Osteoblast (primary cell): Measurements from ENCODE around the gene GABBR2. TPM values are rescaled to one million over a fixed set of nuclear protein-coding genes. Genes with fewer than 3 reads are reported as not detected.

Source experiments
- DNase-seq: peaks from one replicate; pipeline ENCODE4 v3.0.0; 2011; ENCODE audit warnings: low spot score, mixed read lengths; ENCODE audit not compliant: insufficient read length; ENCODE audit errors: missing footprints
- H2AFZ ChIP-seq: 2 replicates; pipeline ENCODE4 v1.6.0; 2011; ENCODE audit warnings: mild to moderate bottlenecking, low read length
- H3K27ac ChIP-seq: 2 replicates; pipeline ENCODE4 v1.5.1; 2011; ENCODE audit warnings: mild to moderate bottlenecking, low read depth, low read length, moderate library complexity
- H3K27me3 ChIP-seq: 2 replicates; pipeline ENCODE4 v1.6.0; 2012; ENCODE audit warnings: mild to moderate bottlenecking, control low read depth, inconsistent platforms, low read length, moderate library complexity; ENCODE audit not compliant: insufficient read depth
- H3K36me3 ChIP-seq: 2 replicates; pipeline ENCODE4 v1.5.1; 2011; ENCODE audit warnings: mild to moderate bottlenecking, low read length, control low read depth, moderate library complexity; ENCODE audit not compliant: insufficient read depth
- H3K4me1 ChIP-seq: 2 replicates; pipeline ENCODE4 v1.5.1; 2011; ENCODE audit warnings: mild to moderate bottlenecking, low read length, control low read depth, moderate library complexity; ENCODE audit not compliant: insufficient read depth
- H3K4me2 ChIP-seq: 2 replicates; pipeline ENCODE4 v1.6.0; 2011; ENCODE audit warnings: mild to moderate bottlenecking, low read length; ENCODE audit not compliant: insufficient read depth
- H3K4me3 ChIP-seq: fragments of 200-600 bp; sonication (generic); 3 replicates; pipeline ENCODE4 v1.5.1; 2012; ENCODE audit warnings: mild to moderate bottlenecking, low read length, inconsistent platforms; ENCODE audit not compliant: insufficient read depth
- H3K79me2 ChIP-seq: 2 replicates; pipeline ENCODE4 v1.6.0; 2012; ENCODE audit warnings: mild to moderate bottlenecking, low read length, control low read depth, inconsistent platforms; ENCODE audit not compliant: insufficient read depth
- H3K9me3 ChIP-seq: 2 replicates; pipeline ENCODE4 v1.5.1; 2011; ENCODE audit warnings: low read depth, low read length, control low read depth
- H4K20me1 ChIP-seq: 2 replicates; pipeline ENCODE4 v1.6.0; 2012; ENCODE audit warnings: mild to moderate bottlenecking, low read length, control low read depth; ENCODE audit not compliant: insufficient read depth
- total RNA-seq: library from RNA; depleted of rRNA; stranded (reverse); fragments of >200 nt; gene quantifications from 2 replicates; pipeline ENCODE4 v1.2.3, GENCODE V29; 2012
- TF ChIP-seq, protein P1 (sequence below): IDR thresholded peaks from 2 replicates; pipeline ENCODE4 v1.5.1; 2011; ENCODE audit warnings: mild to moderate bottlenecking, low read depth, low read length, moderate library complexity; ENCODE audit errors: extremely low read depth

Gene GABBR2
- total RNA-seq, 1 donor: under 0.01 TPM

DNA sequence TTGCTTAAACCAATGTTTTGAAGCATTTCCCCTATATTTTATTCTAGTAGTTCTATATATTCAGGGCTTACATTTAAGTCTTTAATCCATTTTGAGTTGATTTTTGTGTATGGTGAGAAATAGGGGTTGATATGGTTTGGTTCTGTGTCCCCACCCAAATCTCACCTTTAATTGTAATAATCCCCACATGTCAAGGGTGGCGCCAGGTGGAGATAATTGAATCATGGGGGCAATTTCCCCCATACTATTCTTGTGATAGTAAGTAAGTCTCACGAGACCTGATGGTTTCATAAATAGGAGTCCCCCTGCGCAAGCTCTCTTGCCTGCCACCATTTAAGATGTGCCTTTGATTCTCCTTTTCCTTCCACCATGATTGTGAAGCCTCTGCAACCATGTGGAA is 361.1 kb downstream of the GABBR2 start:
- H3K4me3 ChIP-seq: no peak overlapping the region
- no peaks in the 10 kb centered on the region for H3K36me3 ChIP-seq
- no peak for DNase-seq
- H3K4me1 ChIP-seq: no peaks in the 10 kb centered on the region
- TF ChIP-seq, protein P1, sequence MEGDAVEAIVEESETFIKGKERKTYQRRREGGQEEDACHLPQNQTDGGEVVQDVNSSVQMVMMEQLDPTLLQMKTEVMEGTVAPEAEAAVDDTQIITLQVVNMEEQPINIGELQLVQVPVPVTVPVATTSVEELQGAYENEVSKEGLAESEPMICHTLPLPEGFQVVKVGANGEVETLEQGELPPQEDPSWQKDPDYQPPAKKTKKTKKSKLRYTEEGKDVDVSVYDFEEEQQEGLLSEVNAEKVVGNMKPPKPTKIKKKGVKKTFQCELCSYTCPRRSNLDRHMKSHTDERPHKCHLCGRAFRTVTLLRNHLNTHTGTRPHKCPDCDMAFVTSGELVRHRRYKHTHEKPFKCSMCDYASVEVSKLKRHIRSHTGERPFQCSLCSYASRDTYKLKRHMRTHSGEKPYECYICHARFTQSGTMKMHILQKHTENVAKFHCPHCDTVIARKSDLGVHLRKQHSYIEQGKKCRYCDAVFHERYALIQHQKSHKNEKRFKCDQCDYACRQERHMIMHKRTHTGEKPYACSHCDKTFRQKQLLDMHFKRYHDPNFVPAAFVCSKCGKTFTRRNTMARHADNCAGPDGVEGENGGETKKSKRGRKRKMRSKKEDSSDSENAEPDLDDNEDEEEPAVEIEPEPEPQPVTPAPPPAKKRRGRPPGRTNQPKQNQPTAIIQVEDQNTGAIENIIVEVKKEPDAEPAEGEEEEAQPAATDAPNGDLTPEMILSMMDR: no peak
- peaks cover 39% of the 10 kb centered on the region for H3K27me3 ChIP-seq
- H4K20me1 ChIP-seq: no peaks in the 10 kb centered on the region
- no peaks in the 10 kb centered on the region for H3K9me3 ChIP-seq
- H3K4me2 ChIP-seq: no peak overlapping the region
- no peak overlapping the region for H2AFZ ChIP-seq
- no peak overlapping the region for H3K27ac ChIP-seq
- H3K79me2 ChIP-seq: no peaks in the 10 kb centered on the region

DNA sequence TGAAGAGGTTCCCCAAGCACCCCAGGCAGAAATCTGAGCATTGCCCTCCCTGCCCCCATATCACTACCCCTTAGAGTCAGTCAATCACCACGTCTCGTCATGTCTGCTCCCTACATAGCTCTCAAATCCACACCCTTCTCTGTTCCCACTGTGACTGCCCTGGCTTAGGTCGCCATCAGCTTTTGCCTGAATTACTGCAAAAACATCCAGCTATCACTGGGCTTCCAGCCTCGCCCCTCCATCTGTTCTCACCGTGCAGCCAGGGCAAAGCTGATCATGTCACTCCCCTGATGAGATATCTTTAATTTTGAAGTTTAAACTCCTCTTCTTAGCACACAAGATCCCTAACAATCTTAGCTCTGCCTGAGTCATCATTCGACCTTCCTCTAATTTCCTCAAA is 363.7 kb downstream of the GABBR2 start:
- Histone ChIP-seq H3K27ac (no peak overlapping the region), H3K79me2 (no peaks in the 10 kb centered on the region), H3K4me2 (no peak overlapping the region), H3K4me3 (no peak overlapping the region), H2AFZ (no peak overlapping the region), H3K4me1 (no peaks in the 10 kb centered on the region), H3K27me3 (peaks cover 41% of the 10 kb centered on the region), H3K9me3 (no peaks in the 10 kb centered on the region), H4K20me1 (no peaks in the 10 kb centered on the region), H3K36me3 (no peaks in the 10 kb centered on the region)
- DNase-seq: peak; percentile 39
- TF ChIP-seq, protein P1: no peak

DNA sequence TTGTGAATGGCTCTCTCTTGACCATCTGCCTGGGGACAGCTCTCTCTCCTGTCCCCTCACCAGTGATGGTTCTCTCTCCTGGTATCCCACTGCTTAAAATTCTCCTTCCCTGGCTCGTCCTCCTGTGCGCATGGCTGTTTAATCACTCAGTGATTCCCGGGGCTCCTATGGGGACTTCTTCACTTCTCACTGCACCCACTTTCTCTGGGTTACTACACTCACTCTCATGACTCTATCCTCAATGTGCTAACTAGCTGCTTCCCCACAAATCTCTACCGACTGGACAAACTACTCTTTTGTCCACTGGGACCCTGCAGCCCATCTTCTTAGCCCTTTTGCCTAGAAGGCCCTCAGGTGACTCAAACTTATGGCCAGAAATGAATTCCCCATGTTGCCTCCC is 364.2 kb downstream of the GABBR2 start:
- no peak overlapping the region for H3K4me3 ChIP-seq

DNA sequence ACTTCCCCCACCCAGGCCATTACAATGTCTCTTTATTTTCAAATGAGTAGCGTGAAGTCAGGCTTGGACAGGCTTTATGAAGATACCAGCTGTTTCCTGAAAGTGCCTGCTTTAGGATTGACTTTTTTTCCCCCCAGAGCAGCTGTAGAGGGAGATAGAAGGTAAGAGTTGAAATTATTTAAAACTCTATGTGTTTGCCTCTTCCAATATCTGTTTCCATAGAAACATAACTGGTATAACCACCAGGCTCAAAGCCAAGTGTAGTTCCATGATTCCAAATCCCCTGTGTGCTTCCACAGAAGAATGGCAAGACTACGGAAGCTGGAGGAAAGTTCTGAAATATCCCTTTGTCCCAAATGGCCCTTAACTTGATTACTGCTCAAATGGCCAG is 365.9 kb downstream of the GABBR2 start:
- Histone ChIP-seq H3K27me3 (peaks cover 32% of the 10 kb centered on the region), H2AFZ (no peak overlapping the region)
- DNase-seq: no peak

More for the DNA sequence above, 364.2 kb downstream of the GABBR2 start:
- no peaks in the 10 kb centered on the region for H3K9me3 ChIP-seq
- no peaks in the 10 kb centered on the region for H3K36me3 ChIP-seq
- peaks cover 41% of the 10 kb centered on the region for H3K27me3 ChIP-seq
- no peak overlapping the region for H3K27ac ChIP-seq
- no peak for DNase-seq
- no peaks in the 10 kb centered on the region for H3K4me1 ChIP-seq
- H3K79me2 ChIP-seq: no peaks in the 10 kb centered on the region
- no peak overlapping the region for H2AFZ ChIP-seq
- no peak overlapping the region for H3K4me2 ChIP-seq
- no peaks in the 10 kb centered on the region for H4K20me1 ChIP-seq
- TF ChIP-seq, protein P1: no peak

More for the DNA sequence above, 365.9 kb downstream of the GABBR2 start:
- Histone ChIP-seq H3K36me3 (no peaks in the 10 kb centered on the region), H3K79me2 (no peaks in the 10 kb centered on the region), H3K4me1 (no peaks in the 10 kb centered on the region), H3K4me2 (no peak overlapping the region), H3K4me3 (no peak overlapping the region), H3K9me3 (no peaks in the 10 kb centered on the region), H4K20me1 (no peaks in the 10 kb centered on the region), H3K27ac (no peak overlapping the region)
- TF ChIP-seq, protein P1: no peak
